B cell (primary cell): Measurements from ENCODE around the gene EGFR. TPM values are rescaled to one million over a fixed set of nuclear protein-coding genes. Genes with fewer than 3 reads are reported as not detected.

Experiments
- ATAC-seq: fragments of 200-7000 bp; cut with Tn5 transposase; one replicate; pipeline ENCODE4 v1.10.0; 2021; ENCODE audit warnings: low read depth, mild to moderate bottlenecking, moderate number of reproducible peaks, moderate library complexity
- CTCF ChIA-PET: fragments of 350-600 bp; sonication (Branson Sonifier 250); formaldehyde crosslinking; loops from one replicate; lab custom pipeline; 2021; ENCODE audit warnings: antibody characterized with exemption, inconsistent platforms; lab: Charles Lee
- POLR2A ChIA-PET: fragments of 350-600 bp; sonication (Branson Sonifier 250); formaldehyde crosslinking; loops from one replicate; lab custom pipeline; 2021; ENCODE audit warnings: antibody characterized with exemption; lab: Charles Lee
- DNase-seq: peaks from one replicate; pipeline ENCODE4 v3.0.0; 2013
- H2AFZ ChIP-seq: 2 replicates; pipeline ENCODE4 v1.6.1; 2012; ENCODE audit warnings: mild to moderate bottlenecking, low read depth, low read length; ENCODE audit not compliant: insufficient read depth, poor library complexity, severe bottlenecking
- H3K27ac ChIP-seq, 2 donors: 1 replicate in 1 of 2; 2 replicates in 1 of 2; pipeline ENCODE4 v1.5.1; 2012 to 2013; ENCODE audit warnings: low read length in 2 of 2, mild to moderate bottlenecking in 2 of 2, moderate library complexity in 1 of 2
- H3K27me3 ChIP-seq, 4 experiments: fragments of 200-600 bp in 1 of 4; sonication (generic) in 1 of 4; replicated peaks in 1 of 4; 1 replicate in 2 of 4; 2 replicates in 2 of 4; pipeline versions ENCODE4 v1.6.1 to v1.7.0; 2013 to 2016; ENCODE audit warnings: low read length in 3 of 4, mild to moderate bottlenecking in 2 of 4, mixed read lengths in 1 of 4, moderate library complexity in 1 of 4; ENCODE audit not compliant: insufficient read depth in 4 of 4, control insufficient read depth in 3 of 4; ENCODE audit errors: control extremely low read depth in 1 of 4
- H3K36me3 ChIP-seq, 2 experiments: replicated peaks in 1 of 2; 1 replicate in 1 of 2; 2 replicates in 1 of 2; pipeline versions ENCODE4 v1.6.1 to v1.7.1; 2013; ENCODE audit warnings: low read length in 1 of 2; ENCODE audit not compliant: insufficient read depth in 2 of 2, control insufficient read depth in 1 of 2; ENCODE audit errors: control extremely low read depth in 1 of 2, extremely low read depth in 1 of 2
- H3K4me1 ChIP-seq, 2 donors: fragments of 200-600 bp in 1 of 2; sonication (generic) in 1 of 2; 1 replicate in 1 of 2; 2 replicates in 1 of 2; pipeline versions ENCODE4 v1.5.1 to v1.6.1; 2013 to 2017; ENCODE audit warnings: low read length in 2 of 2; ENCODE audit not compliant: control insufficient read depth in 2 of 2, insufficient read depth in 2 of 2
- H3K4me2 ChIP-seq: replicated peaks from 2 replicates; pipeline ENCODE3; 2012; ENCODE audit warnings: mild to moderate bottlenecking, low read depth, low read length; ENCODE audit not compliant: poor library complexity, severe bottlenecking
- H3K4me3 ChIP-seq, 5 experiments: fragments of 200-600 bp in 1 of 5; sonication (generic) in 1 of 5; 1 replicate in 3 of 5; 2 replicates in 2 of 5; pipeline versions ENCODE4 v1.5.1 to v1.7.0; 2011 to 2016; ENCODE audit warnings: low read length in 4 of 5, mild to moderate bottlenecking in 4 of 5, low read depth in 2 of 5, control low read depth in 1 of 5, moderate library complexity in 1 of 5; ENCODE audit not compliant: insufficient read depth in 1 of 5; ENCODE audit errors: control extremely low read depth in 1 of 5, extremely low read depth in 1 of 5
- H3K79me2 ChIP-seq: fragments of 200-600 bp; sonication (generic); one replicate; pipeline ENCODE4 v1.6.0; 2016; ENCODE audit warnings: low read length; ENCODE audit not compliant: control insufficient read depth, insufficient read depth
- H3K9ac ChIP-seq: fragments of 200-600 bp; sonication (generic); 2 replicates; pipeline ENCODE4 v1.6.1; 2017; ENCODE audit warnings: mild to moderate bottlenecking, low read length, moderate library complexity
- H3K9me3 ChIP-seq, 3 donors: one replicate each; pipeline versions ENCODE4 v1.6.1 to v1.7.1; 2013; ENCODE audit warnings: low read length in 2 of 3; ENCODE audit not compliant: control insufficient read depth in 2 of 3, insufficient read depth in 1 of 3; ENCODE audit errors: control extremely low read depth in 1 of 3
- H4K20me1 ChIP-seq: 2 replicates; pipeline ENCODE4 v1.6.0; 2012; ENCODE audit warnings: mild to moderate bottlenecking, low read length; ENCODE audit not compliant: insufficient read depth, control insufficient read depth, poor library complexity, severe bottlenecking
- H3K27ac Mint-ChIP-seq: one replicate; pipeline ENCODE4 v1.8.0; 2021; ENCODE audit warnings: mixed read lengths
- H3K27me3 Mint-ChIP-seq: one replicate; pipeline ENCODE4 v1.8.0; 2021; ENCODE audit warnings: mixed read lengths
- H3K4me1 Mint-ChIP-seq: one replicate; pipeline ENCODE4 v1.8.0; 2021; ENCODE audit warnings: mixed read lengths
- H3K4me3 Mint-ChIP-seq: one replicate; pipeline ENCODE4 v1.8.0; 2021; ENCODE audit warnings: mixed read lengths
- H3K9me3 Mint-ChIP-seq: one replicate; pipeline ENCODE4 v1.8.0; 2022; ENCODE audit warnings: mixed read lengths; ENCODE audit not compliant: insufficient read depth
- EZH2 ChIP-seq: IDR thresholded peaks from 2 replicates; pipeline ENCODE4 v1.6.1; 2012; ENCODE audit warnings: borderline replicate concordance, low read depth, mild to moderate bottlenecking, moderate library complexity, low read length; ENCODE audit not compliant: insufficient read depth, poor library complexity, severe bottlenecking
- WGBS: methylation state at CpG from one replicate; pipeline ENCODE4 v1.1.5; 2013; ENCODE audit warnings: missing lambda C conversion rate; ENCODE audit not compliant: insufficient coverage; 5-methylcytosine and 5-hydroxymethylcytosine counted together
- intact Hi-C: fragments of 100-400 bp; cut with micrococcal nuclease; formaldehyde crosslinking; loops from one replicate; pipeline ENCODE4 v1.10.0; 2022
- polyA plus RNA-seq: library from polyadenylated mRNA; depleted of rRNA; stranded (reverse); fragments of >200 nt; gene quantifications from 2 replicates; pipeline ENCODE4 v1.2.3, GENCODE V29; 2012
- total RNA-seq, 2 donors: library from RNA; stranded (reverse); fragments of 120-200 nt in 1 of 2; gene quantifications; 1 replicate in 1 of 2; 2 replicates in 1 of 2; pipeline versions ENCODE4 v1.2.3 to v1.2.4, GENCODE V29; 2013 to 2022
- TF ChIP-seq, protein P1 (sequence below): fragments of 200-600 bp; IDR thresholded peaks from one replicate; pipeline ENCODE4 v1.8.0; 2022; ENCODE audit warnings: antibody characterized with exemption, mild to moderate bottlenecking

The EGFR gene
- total and polyA plus RNA-seq, 2 donors (not counting 1 experiment from before 2014, with no cell fraction given), result not detected

DNA sequence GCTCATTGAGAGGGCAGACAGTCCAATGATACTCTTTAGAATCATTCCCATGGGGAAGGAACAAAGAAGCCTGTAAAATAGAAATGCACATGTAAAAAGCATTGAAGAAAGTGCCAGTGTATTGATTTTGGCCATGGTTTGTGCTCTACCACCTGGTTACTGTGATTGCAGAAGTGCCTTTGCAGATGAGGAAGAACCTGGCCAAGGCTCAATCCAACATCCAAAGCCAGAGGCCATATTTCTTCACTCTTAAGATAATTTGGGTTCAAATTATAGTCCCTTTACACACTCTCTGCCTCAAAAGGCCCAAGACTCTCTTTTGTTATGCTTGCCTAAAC, 122.1 kb downstream of the EGFR start:
- H3K4me3 Mint-ChIP-seq, result no peak overlapping the region
- peaks cover 24% of the 10 kb centered on the region for H3K27me3 Mint-ChIP-seq
- Histone ChIP-seq H3K36me3 (no peaks in the 10 kb centered on the region), H4K20me1 (no peaks in the 10 kb centered on the region), H2AFZ (no peak overlapping the region), H3K9me3 (peaks cover 4 to 7% (median 6%) of the 10 kb centered on the region in 3 donors), H3K4me1 (no peaks in the 10 kb centered on the region), H3K79me2 (no peaks in the 10 kb centered on the region), H3K4me3 (no peak overlapping the region), H3K4me2 (no peak overlapping the region), H3K27me3 (no peaks in the 10 kb centered on the region), H3K9ac (no peak overlapping the region), H3K27ac (no peak overlapping the region)
- H3K9me3 Mint-ChIP-seq, result peaks cover 4% of the 10 kb centered on the region
- no peak for TF ChIP-seq EZH2
- TF ChIP-seq, protein P1, sequence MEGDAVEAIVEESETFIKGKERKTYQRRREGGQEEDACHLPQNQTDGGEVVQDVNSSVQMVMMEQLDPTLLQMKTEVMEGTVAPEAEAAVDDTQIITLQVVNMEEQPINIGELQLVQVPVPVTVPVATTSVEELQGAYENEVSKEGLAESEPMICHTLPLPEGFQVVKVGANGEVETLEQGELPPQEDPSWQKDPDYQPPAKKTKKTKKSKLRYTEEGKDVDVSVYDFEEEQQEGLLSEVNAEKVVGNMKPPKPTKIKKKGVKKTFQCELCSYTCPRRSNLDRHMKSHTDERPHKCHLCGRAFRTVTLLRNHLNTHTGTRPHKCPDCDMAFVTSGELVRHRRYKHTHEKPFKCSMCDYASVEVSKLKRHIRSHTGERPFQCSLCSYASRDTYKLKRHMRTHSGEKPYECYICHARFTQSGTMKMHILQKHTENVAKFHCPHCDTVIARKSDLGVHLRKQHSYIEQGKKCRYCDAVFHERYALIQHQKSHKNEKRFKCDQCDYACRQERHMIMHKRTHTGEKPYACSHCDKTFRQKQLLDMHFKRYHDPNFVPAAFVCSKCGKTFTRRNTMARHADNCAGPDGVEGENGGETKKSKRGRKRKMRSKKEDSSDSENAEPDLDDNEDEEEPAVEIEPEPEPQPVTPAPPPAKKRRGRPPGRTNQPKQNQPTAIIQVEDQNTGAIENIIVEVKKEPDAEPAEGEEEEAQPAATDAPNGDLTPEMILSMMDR, result no peak
- DNase-seq (no peak), ATAC-seq (no peak)
- H3K27ac Mint-ChIP-seq, result no peak overlapping the region
- H3K4me1 Mint-ChIP-seq, result peaks cover 6% of the 10 kb centered on the region
- ChIA-PET POLR2A (no interaction called here), CTCF (no interaction called here)
- intact Hi-C loops, result no loop called here

DNA sequence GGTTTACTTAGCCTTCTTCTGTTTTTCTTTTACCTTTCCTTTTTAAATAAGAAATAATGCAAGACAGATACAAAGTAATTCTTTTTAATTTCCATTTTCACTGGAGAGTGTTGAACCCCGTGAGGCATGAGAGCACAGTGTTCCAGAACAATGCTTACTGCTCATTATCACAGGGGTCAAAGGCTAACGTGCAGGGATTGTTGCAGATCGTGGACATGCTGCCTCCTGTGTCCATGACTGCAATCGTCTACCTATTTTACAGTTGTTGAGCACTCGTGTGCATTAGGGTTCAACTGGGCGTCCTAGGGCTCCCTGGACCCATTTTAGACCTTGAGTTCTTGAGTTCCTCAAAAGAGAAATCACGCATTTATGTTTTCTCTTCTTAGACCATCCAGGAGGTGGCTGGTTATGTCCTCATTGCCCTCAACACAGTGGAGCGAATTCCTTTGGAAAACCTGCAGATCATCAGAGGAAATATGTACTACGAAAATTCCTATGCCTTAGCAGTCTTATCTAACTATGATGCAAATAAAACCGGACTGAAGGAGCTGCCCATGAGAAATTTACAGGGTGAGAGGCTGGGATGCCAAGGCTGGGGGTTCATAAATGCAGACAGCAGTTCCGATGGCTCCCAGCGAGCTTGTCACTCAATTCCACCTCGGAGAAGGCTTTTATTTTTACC, 124.2 kb downstream of the EGFR start:
- H3K4me3 Mint-ChIP-seq, result no peak overlapping the region
- POLR2A ChIA-PET, result interaction anchor here (0.6 kb wide), 1 partner anchor 955 kb away, joined by 3 read pairs; no protein-coding TSS in a partner anchor
- H3K79me2 ChIP-seq, result no peaks in the 10 kb centered on the region
- ATAC-seq (no peak), DNase-seq (no peak)
- intact Hi-C loops, result no loop called here
- WGBS, result 82% methylated on average over 13 of the region's 13 CpGs
- no peak overlapping the region for H3K4me3 ChIP-seq
- no peak overlapping the region for H3K9ac ChIP-seq
- peaks cover 37% of the 10 kb centered on the region for H3K27me3 Mint-ChIP-seq
- no peaks in the 10 kb centered on the region for H4K20me1 ChIP-seq
- peaks cover 6% of the 10 kb centered on the region for H3K4me1 Mint-ChIP-seq
- H3K9me3 ChIP-seq, result peaks cover 3 to 14% (median 4%) of the 10 kb centered on the region in 3 donors
- peaks cover 8% of the 10 kb centered on the region for H3K9me3 Mint-ChIP-seq
- no peak overlapping the region for H3K27ac Mint-ChIP-seq
- H3K27ac ChIP-seq, result no peak overlapping the region
- H2AFZ ChIP-seq, result no peak overlapping the region
- CTCF ChIA-PET, result no interaction called here
- H3K36me3 ChIP-seq, result no peaks in the 10 kb centered on the region
- TF ChIP-seq, protein P1, result no peak
- no peak for TF ChIP-seq EZH2
- no peak overlapping the region for H3K4me2 ChIP-seq
- H3K4me1 ChIP-seq, result no peaks in the 10 kb centered on the region
- no peaks in the 10 kb centered on the region for H3K27me3 ChIP-seq
